ENCODE measurements around the gene FARP1.

Gene FARP1

GRCh38 chr13:98315902-98316301, 173.0 kb downstream of the FARP1 start:
- DNase-seq, result no peak

GRCh38 chr13:98317573-98318171, 174.8 kb downstream of the FARP1 start:
- no peak for DNase-seq

- no peak for DNase-seq
Observed at GRCh38 chr13:98318263-98318878, 175.5 kb downstream of the FARP1 start.

DNA sequence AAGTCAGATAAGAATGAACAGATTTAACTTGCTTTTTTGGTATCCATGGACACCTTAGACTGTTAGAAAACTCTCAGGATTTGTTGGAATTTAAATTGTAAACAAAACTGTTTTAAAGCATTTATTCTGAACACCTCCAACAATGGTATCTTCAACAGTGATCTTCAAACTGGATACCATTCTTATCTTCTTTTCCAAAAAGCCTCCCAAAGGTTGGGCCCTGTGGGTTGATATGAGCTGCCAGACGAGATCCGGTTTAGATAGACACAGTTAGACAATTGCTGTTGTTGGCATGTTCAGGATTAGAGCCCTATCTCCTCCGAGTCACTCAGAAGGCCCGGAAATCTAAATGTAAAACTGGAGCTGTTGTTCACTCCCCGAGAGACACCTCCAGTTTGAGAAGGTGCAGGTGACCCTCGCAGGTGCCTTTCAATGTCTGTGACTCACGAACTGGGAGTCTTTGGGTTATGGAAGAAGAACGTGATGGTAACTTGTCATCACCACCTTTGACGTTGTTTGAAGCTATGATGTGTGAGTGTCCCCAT, 177.7 kb downstream of the FARP1 start:
- DNase-seq, result no peak

DNA sequence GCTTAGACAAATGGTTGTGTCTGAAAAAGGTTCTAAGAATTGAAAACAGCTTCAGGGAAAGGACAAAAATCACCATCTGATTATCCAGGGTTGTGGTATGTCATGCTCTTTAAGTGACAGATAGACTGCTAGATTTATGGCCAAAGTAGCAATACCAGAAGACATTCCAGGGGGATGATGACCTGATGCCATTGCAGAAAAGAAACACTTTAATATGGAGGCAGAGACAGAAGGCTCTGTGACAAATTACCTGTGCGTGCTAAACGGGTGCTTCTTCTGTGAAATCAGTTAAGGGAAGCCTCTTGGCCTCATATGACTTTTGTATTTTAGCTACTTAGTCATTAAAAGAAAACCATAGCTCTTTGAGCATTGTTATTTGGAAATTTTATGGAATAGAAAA, 178.5 kb downstream of the FARP1 start:
- no peak for DNase-seq

DNA sequence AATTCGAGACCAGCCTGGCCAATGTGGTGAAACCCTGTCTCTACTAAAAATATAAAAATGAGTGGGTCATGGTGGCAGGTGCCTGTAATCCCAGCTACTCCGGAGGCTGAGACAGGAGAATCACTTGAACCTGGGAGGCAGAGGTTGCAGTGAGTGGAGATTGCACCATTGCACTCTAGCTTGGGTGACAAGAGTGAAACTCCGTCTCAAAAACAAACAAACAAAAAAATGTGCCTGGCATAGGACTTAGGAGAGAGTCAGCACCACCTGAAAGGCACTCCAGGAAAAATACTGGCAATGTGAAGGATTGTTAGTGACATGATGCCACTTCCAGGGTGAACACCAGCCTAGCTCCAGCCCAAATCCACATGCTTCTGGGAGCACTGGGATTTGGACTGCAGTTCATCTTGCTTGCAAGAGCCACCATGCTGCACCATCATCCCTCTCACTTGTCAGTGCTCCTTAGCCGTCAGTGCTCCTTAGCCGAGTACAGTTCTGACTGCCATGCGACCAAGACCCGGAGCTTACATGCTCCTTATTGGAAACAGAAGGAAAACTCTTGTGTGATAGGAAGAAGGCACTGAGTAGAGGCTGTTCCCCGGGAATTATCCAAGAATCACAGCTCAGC, 179.3 kb downstream of the FARP1 start:
- DNase-seq, result no peak

DNA sequence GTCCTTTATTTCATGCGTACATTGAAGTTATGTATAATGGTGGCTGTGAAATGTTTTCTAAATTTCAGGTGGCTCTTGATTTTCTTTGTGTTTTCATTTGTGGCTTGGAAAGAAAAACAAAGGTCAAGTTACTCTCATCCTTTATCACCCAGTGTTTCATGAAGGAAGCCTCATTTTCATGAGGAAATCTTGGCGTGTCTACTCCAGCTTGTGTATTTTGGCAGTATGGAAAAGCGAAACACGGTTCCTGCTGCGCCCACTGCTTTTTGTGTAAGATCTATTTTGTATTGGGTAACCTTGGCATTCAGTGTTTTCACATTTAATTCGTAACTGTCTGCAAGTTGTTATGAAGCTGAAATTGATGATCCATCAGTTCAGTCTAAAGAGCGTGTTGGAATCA, 181.2 kb downstream of the FARP1 start:
- DNase-seq, result no peak

GRCh38 chr13:98325724-98326123, 182.8 kb downstream of the FARP1 start:
- DNase-seq, result no peak

- DNase-seq, result no peak
Observed at GRCh38 chr13:98326291-98326690, 183.4 kb downstream of the FARP1 start.

- DNase-seq, result no peak
Observed at GRCh38 chr13:98327371-98328270, 184.7 kb downstream of the FARP1 start.

DNA sequence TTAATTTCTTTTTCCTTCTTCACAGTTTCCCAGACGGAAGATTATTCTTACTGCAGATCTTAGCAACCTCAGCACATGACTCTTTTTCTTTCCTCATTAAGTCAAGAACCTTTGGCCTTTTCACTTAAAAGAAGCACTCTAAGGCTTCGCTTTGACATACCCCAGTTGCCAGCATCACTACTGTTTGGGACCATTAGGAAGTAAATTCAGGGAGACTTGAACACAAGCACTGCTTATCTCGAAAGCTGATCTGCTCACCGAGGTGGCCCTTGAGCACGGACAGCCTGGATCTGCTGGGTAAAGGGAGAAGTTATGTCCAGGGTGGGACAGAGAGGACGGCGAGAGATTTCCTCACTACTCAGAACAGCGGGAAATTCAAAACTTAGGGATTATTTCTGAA, 185.6 kb downstream of the FARP1 start:
- no peak for DNase-seq

DNA sequence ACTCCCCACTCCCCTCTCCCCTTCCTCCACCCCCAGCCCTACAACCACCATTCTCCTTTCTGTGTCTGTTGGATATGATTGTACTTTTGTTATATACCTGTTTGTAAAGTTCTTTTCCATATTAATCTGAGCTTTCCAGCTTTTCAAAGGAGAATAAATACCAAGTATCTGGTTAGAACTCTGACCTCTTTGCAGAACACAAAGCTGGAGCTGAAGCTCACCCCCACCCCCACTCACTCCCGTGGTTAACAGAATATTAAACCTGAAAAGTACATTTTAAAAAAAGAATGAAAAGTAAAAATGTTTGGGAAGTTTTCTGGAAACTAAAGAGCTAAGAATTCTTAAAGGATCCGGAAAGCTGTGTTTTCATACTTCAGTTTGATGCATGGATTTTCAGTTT, 189.3 kb downstream of the FARP1 start:
- DNase-seq, result no peak

- DNase-seq, result no peak
Observed at GRCh38 chr13:98332691-98333090, 189.8 kb downstream of the FARP1 start.

DNA sequence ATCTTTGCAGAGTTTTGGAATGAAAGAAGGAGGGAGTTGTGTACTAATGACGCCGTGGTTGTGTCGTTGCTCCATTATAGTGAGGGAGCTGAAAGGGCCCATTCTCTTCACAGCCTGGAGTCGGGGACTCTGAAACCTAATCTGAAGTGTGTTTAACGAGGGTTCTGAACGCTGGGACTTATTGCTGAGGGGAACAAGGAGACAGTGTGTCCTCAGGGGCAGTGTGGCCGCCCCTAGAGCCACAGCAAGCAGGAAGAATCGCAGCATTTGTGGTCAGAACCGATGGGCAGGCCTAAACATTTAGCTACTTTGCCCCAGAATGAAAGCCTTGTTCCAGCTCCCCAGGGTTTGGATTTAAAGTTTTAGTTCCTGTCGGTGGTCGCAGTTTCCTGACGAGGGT, 190.6 kb downstream of the FARP1 start:
- no peak for DNase-seq

GRCh38 chr13:98334620-98335205, 191.8 kb downstream of the FARP1 start:
- DNase-seq, result no peak

DNA sequence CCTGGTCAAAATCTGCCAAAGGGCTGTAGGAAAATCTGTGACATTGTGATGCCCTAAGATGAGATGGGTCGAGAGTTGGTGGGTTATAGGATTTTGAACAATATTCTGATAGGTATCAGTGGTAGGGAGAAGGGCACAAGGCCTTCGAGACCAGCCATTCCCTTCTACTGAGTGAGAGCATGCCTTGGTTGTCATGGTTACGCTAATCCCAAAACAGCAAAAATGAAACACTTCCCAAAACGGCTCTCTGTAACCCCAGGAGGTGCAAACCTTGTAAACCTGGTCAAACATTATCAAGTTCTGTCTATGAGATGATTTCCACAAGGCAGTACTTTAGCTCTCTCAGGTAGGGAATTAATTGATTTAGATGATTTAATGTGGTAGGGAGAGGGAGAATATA, 192.8 kb downstream of the FARP1 start:
- DNase-seq, result no peak

DNA sequence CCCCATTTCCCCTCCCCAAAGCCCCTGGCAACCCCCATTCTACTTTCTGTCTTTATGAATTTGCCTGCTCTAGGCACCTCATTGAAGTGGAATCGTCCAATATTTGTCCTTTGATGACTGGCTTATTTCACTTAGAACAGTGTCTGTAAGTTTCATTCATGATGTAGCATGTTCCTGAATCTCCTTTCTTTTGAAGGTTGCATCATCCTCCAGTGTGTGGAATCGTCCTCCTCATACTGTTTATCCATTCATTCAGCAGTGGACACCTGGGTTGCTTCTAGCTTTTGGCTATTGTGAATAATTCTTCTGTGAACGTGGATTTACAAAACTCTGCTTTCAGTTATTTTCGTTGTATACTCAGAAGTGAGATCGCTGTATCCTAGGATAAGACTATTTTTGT, 195.4 kb downstream of the FARP1 start:
- DNase-seq, result no peak

- no peak for DNase-seq
Observed at GRCh38 chr13:98339684-98340425, 197.0 kb downstream of the FARP1 start.

DNA sequence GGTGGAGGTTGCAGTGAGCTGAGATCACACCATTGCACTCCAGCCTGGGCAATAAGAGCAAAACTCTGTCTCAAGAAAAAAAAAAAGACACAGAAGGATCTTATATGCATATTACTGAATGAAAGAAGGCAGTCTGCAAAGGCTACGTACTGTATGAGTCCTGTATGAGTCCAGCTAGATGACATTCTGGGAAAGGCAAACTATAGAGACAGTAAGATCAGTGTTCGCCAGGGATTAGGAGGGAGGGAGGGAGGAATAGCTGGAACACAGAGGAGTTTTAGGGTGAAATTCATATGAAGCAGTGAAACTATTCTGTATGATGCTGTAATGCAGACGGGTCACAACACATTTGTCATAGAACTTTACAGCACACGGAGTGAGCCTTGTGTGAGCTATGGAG, 200.1 kb downstream of the FARP1 start:
- DNase-seq, result no peak

- DNase-seq, result no peak
Observed at GRCh38 chr13:98343461-98343860, 200.6 kb downstream of the FARP1 start.

- no peak for DNase-seq
Observed at GRCh38 chr13:98344392-98344791, 201.5 kb downstream of the FARP1 start.
